ENCODE results near the gene RNF213.

DNA sequence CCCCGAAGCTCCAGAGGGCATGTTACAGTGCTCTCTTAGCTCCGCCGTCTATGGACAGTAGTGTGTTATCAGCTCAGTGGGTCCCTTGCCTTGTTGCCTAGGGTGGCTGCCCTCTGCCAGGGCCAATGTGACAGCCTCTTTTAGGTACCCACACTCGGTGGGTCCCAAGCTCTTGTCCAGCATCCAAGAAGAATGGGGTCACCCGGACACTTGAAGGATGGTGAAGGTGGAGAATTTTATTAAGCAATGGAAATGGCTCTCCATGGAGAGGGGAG is 57.0 kb downstream of the RNF213 start:
- TF ChIP-seq GATA3 (IDR thresholded peaks at IDR 0.05; ENCODE audit: low read depth, low read length) = no peak
- TF ChIP-seq GATA2 (IDR thresholded peaks at IDR 0.05; ENCODE audit: low read depth, low read length) = no peak
